Activated B cell treated with CpG ODN at 0.5 μM for 24 hours (primary cell): ENCODE results near the gene TBL1X. TPM values are rescaled to one million over a fixed set of nuclear protein-coding genes. Genes with fewer than 3 reads are reported as not detected.
A peak's percentile ranks its signal among the peaks of the same experiment; 100 is the strongest.

Experiments used
- ATAC-seq: fragments of 200-7000 bp; cut with Tn5 transposase; one replicate; pipeline ENCODE4 v1.10.0; 2021; ENCODE audit warnings: low read depth, mild to moderate bottlenecking, moderate library complexity
- CTCF ChIA-PET: fragments of 350-600 bp; sonication (Branson Sonifier 250); formaldehyde crosslinking; loops from one replicate; lab custom pipeline; 2021; ENCODE audit warnings: antibody characterized with exemption; lab: Charles Lee
- POLR2A ChIA-PET: fragments of 350-600 bp; sonication (Branson Sonifier 250); formaldehyde crosslinking; loops from one replicate; lab custom pipeline; 2021; ENCODE audit warnings: antibody characterized with exemption; lab: Charles Lee
- DNase-seq: peaks from one replicate; pipeline ENCODE4 v3.0.0; 2022
- H3K27ac Mint-ChIP-seq: one replicate; pipeline ENCODE4 v1.8.0; 2020; ENCODE audit warnings: mixed read lengths
- H3K27me3 Mint-ChIP-seq: one replicate; pipeline ENCODE4 v1.8.0; 2021; ENCODE audit warnings: mixed read lengths
- H3K36me3 Mint-ChIP-seq: one replicate; pipeline ENCODE4 v1.8.0; 2021; ENCODE audit warnings: low read depth, mixed read lengths
- H3K4me1 Mint-ChIP-seq: one replicate; pipeline ENCODE4 v1.8.0; 2021; ENCODE audit warnings: mixed read lengths
- H3K4me3 Mint-ChIP-seq: one replicate; pipeline ENCODE4 v1.8.0; 2020; ENCODE audit warnings: mild to moderate bottlenecking, mixed read lengths
- H3K9me3 Mint-ChIP-seq: one replicate; pipeline ENCODE4 v1.8.0; 2020; ENCODE audit warnings: mixed read lengths
- CTCF ChIP-seq: fragments of 200-600 bp; IDR thresholded peaks from one replicate; pipeline ENCODE4 v1.8.0; 2022; ENCODE audit warnings: antibody characterized with exemption, mild to moderate bottlenecking
- intact Hi-C: fragments of 100-400 bp; cut with micrococcal nuclease; formaldehyde crosslinking; loops from one replicate; pipeline ENCODE4 v1.15.1; 2024
- total RNA-seq: library from RNA; stranded (reverse); gene quantifications from 2 replicates; pipeline ENCODE4 v1.2.3, GENCODE V29; 2022

TBL1X gene
- total RNA-seq, 1 donor from 2014 or later = 38.5 TPM

- H3K4me1 Mint-ChIP-seq = peaks cover 2% of the 10 kb centered on the region
- no peak overlapping the region for H3K4me3 Mint-ChIP-seq
- H3K36me3 Mint-ChIP-seq = no peaks in the 10 kb centered on the region
- intact Hi-C loops = no loop called here
- POLR2A ChIA-PET = no interaction called here
- CTCF ChIA-PET = no interaction called here
- H3K9me3 Mint-ChIP-seq = no peaks in the 10 kb centered on the region
- no peak overlapping the region for H3K27ac Mint-ChIP-seq
- ATAC-seq = no peak
- DNase-seq = no peak
- H3K27me3 Mint-ChIP-seq = peaks cover 12% of the 10 kb centered on the region
- TF ChIP-seq CTCF = no peak
These were observed 320.5 kb downstream of the TBL1X start for GRCh38 chrX:9785254-9785943.

- TF ChIP-seq CTCF = no peak
- Mint-ChIP-seq H3K4me1 (peaks cover 2% of the 10 kb centered on the region), H3K27ac (no peak within 1 kb of the TSS), H3K27me3 (peaks cover 12% of the 10 kb centered on the region), H3K9me3 (no peaks in the 10 kb centered on the region), H3K36me3 (no peaks in the 10 kb centered on the region), H3K4me3 (peak within 1 kb of the TSS; percentile 53)
- ATAC-seq = no peak
- CTCF ChIA-PET = no interaction called here
- DNase-seq = no peak
- POLR2A ChIA-PET = no interaction called here
- intact Hi-C loops = no loop called here
These were observed 321.3 kb downstream of the TBL1X start, which contains the start of gene SHROOM2 for GRCh38 chrX:9785944-9786797. Gene SHROOM2, plus strand, starts transcription at chrX:9786429. Its CDS starts 117 bp downstream, at chrX:9786546.

GRCh38 chrX:9786798-9787635, 322.2 kb downstream of the TBL1X start:
- POLR2A ChIA-PET = no interaction called here
- Mint-ChIP-seq H3K4me1 (peaks cover 2% of the 10 kb centered on the region), H3K27me3 (peaks cover 12% of the 10 kb centered on the region), H3K9me3 (no peaks in the 10 kb centered on the region), H3K36me3 (no peaks in the 10 kb centered on the region), H3K4me3 (peak overlapping the region; percentile 53), H3K27ac (no peak overlapping the region)
- DNase-seq = no peak
- no peak for TF ChIP-seq CTCF
- CTCF ChIA-PET = no interaction called here
- no peak for ATAC-seq
- intact Hi-C loops = no loop called here

DNA sequence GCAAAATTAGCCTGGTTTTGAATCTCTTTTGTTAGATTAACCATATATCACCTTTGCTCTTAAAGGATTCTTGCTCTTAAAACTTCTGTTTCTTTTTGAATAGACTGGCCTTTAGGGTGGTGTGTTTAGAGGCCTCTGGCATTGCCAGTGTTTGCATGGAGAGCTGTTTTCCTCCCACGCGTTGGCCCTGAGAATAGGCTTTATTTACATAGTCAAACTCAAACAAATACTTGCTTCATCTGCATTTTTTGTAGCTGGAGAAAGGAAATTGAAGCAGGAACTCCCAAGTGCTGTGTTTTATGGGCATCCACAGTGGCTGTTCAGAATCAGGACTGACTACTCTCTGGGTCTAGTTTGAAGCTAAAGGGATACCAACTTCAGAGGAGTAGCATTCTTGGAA, 324.1 kb downstream of the TBL1X start:
- ATAC-seq (no peak), DNase-seq (no peak)
- ChIA-PET POLR2A (no interaction called here), CTCF (no interaction called here)
- intact Hi-C loops = no loop called here
- no peak overlapping the region for H3K27ac Mint-ChIP-seq
- no peak overlapping the region for H3K4me3 Mint-ChIP-seq
- H3K27me3 Mint-ChIP-seq = peaks cover 12% of the 10 kb centered on the region
- no peaks in the 10 kb centered on the region for H3K36me3 Mint-ChIP-seq
- peaks cover 2% of the 10 kb centered on the region for H3K4me1 Mint-ChIP-seq
- no peak for TF ChIP-seq CTCF
- H3K9me3 Mint-ChIP-seq = no peaks in the 10 kb centered on the region
